ENCODE measurements around the gene OGFR.

OGFR gene

DNA sequence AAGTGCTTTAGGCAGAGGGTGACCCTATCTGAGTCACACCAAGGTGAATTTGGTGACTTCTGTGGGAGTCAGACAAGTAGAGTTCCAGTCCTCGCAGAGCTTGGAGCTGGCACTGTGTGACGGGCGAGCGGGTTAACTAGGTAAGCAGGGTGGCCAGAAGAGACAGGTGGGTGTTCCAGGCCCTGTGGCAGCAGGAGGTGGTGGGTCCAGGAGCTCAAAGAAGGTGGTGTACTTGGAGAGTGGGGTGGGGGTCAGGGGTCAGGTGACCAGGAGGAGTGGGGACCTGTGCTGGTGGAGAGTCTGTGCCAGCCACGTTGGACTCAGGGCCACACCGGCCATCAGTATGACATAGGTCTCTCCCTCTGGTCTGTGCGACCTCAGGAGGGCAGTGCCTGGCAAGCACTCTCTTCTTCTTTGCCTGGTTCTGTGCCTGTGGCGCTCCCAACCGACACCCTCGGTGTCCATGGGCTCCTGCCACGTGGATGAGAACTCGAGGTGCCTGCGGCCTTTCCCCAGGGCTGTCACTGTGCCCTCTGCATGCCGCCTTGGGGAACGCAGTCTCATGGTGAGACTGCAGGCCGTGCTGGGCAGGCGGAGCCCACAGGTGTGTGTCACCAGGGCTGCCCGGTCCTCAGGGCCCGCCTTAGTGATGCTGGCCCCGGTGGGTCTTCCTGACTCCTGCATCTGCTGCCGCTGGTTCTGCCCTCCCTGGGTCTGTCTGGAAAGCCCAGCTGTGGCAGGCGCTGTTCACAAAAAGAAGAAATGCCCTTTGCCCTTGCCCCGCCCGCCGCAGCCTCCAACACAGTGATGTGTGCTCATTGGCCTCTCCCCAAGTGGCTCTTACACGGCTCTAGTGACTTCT lies 6.7 kb upstream of the OGFR start:
- no peak overlapping the region for H2AFZ ChIP-seq (ENCODE audit: low read depth)
- no peaks in the 10 kb centered on the region for H3K79me2 ChIP-seq (ENCODE audit: insufficient read depth, low read depth)
- H4K20me1 ChIP-seq (ENCODE audit: insufficient read depth), result no peaks in the 10 kb centered on the region
- no peak overlapping the region for H3K27ac ChIP-seq
- H3K4me3 ChIP-seq (IDR thresholded peaks at IDR 0.05; ENCODE audit: insufficient read depth, low read depth, low read length), result no peak overlapping the region
- no peak overlapping the region; the same call in 1 of the 2 replicates for H3K4me2 ChIP-seq
- peaks cover 7% of the 10 kb centered on the region; the same call in 1 of the 2 replicates for H3K36me3 ChIP-seq (ENCODE audit: insufficient read depth)
- H3K4me1 ChIP-seq (ENCODE audit: low read depth, poor library complexity, severe bottlenecking), result peaks cover 22% of the 10 kb centered on the region
- no peak overlapping the region for H3K9ac ChIP-seq
- no peaks in the 10 kb centered on the region for H3K27me3 ChIP-seq (ENCODE audit: insufficient read depth, low read depth)
- TF ChIP-seq, protein P1, sequence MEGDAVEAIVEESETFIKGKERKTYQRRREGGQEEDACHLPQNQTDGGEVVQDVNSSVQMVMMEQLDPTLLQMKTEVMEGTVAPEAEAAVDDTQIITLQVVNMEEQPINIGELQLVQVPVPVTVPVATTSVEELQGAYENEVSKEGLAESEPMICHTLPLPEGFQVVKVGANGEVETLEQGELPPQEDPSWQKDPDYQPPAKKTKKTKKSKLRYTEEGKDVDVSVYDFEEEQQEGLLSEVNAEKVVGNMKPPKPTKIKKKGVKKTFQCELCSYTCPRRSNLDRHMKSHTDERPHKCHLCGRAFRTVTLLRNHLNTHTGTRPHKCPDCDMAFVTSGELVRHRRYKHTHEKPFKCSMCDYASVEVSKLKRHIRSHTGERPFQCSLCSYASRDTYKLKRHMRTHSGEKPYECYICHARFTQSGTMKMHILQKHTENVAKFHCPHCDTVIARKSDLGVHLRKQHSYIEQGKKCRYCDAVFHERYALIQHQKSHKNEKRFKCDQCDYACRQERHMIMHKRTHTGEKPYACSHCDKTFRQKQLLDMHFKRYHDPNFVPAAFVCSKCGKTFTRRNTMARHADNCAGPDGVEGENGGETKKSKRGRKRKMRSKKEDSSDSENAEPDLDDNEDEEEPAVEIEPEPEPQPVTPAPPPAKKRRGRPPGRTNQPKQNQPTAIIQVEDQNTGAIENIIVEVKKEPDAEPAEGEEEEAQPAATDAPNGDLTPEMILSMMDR (conservative IDR thresholded peaks at IDR 0.05; ENCODE audit: low read depth, low read length), result no peak

DNA sequence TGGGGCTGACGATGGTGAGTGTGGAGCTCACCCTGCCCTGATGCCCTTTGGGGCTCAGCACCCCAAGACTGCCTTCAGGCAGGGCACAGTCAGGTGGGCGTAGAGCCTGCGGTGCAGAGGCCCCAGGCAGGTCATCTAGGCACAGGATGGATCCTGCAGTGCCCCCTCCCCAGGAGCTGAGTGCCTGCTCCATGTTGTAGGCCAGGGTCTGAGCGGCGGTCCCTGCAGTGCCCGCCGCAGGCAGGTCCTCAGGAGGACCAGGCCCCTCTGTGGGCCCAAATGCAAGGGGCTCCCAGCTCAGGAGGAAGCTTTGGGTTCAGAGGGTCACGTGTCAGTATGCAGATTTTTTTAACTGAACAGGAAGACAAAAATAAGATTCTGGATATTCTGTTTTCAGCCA lies 5.6 kb upstream of the OGFR start:
- Histone ChIP-seq H3K36me3 (ENCODE audit: insufficient read depth) (peaks cover 7% of the 10 kb centered on the region; the same call in 1 of the 2 replicates), H3K4me1 (ENCODE audit: low read depth, poor library complexity, severe bottlenecking) (peaks cover 14% of the 10 kb centered on the region), H2AFZ (ENCODE audit: low read depth) (no peak overlapping the region), H3K79me2 (ENCODE audit: insufficient read depth, low read depth) (no peaks in the 10 kb centered on the region), H4K20me1 (ENCODE audit: insufficient read depth) (no peaks in the 10 kb centered on the region), H3K4me2 (no peak overlapping the region), H3K27me3 (ENCODE audit: insufficient read depth, low read depth) (no peaks in the 10 kb centered on the region), H3K27ac (no peak overlapping the region), H3K9ac (no peak overlapping the region), H3K4me3 (IDR thresholded peaks at IDR 0.05; ENCODE audit: insufficient read depth, low read depth, low read length) (no peak overlapping the region)
- TF ChIP-seq, protein P1 (conservative IDR thresholded peaks at IDR 0.05; ENCODE audit: low read depth, low read length), result no peak

DNA sequence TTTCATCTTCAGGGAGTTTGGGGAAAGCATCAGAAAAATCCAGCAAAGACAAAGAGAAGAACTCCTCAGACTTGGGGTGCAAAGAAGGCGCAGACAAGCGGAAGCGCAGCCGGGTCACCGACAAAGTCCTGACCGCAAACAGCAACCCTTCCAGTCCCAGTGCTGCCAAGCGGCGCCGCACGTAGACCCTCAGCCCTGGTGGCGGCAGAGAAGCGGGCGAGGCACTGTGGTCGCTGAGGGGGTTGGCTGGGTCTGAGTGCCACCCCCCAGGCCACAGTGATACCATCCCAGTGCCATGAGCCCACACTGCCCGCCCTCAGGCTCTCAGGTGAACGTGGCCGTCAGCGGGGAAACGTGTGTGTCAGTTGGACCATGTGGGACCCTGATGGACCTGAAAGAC lies 5.2 kb upstream of the OGFR start:
- H3K4me3 ChIP-seq (IDR thresholded peaks at IDR 0.05; ENCODE audit: insufficient read depth, low read depth, low read length), result no peak overlapping the region
- no peaks in the 10 kb centered on the region for H4K20me1 ChIP-seq (ENCODE audit: insufficient read depth)
- no peaks in the 10 kb centered on the region for H3K79me2 ChIP-seq (ENCODE audit: insufficient read depth, low read depth)
- TF ChIP-seq, protein P1 (conservative IDR thresholded peaks at IDR 0.05; ENCODE audit: low read depth, low read length), result no peak
- no peaks in the 10 kb centered on the region for H3K27me3 ChIP-seq (ENCODE audit: insufficient read depth, low read depth)
- peaks cover 7% of the 10 kb centered on the region; the same call in 1 of the 2 replicates for H3K36me3 ChIP-seq (ENCODE audit: insufficient read depth)
- no peak overlapping the region for H2AFZ ChIP-seq (ENCODE audit: low read depth)
- peaks cover 16% of the 10 kb centered on the region for H3K4me1 ChIP-seq (ENCODE audit: low read depth, poor library complexity, severe bottlenecking)
- H3K4me2 ChIP-seq, result no peak overlapping the region
- H3K9ac ChIP-seq, result no peak overlapping the region
- no peak overlapping the region for H3K27ac ChIP-seq

DNA sequence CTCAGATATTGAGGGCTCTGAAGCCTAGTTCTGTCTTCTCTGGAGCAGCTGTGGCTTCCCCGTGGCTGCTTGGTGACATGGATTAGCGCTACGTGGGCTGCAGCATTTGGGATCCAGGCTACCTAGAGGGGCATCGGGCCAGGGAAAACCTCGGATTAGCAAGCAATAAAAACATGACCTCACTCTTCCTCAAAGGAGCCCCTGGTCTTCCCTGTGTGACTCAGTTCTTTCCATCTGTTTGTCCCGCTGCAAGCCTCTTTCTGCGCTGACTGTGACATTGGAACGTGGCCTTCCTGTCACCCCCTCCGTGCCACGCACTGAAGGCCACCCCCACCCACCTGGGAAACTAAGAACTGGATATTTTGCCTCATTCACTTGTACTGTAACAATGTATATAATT lies 4.8 kb upstream of the OGFR start:
- H3K9ac ChIP-seq, result no peak overlapping the region
- no peak overlapping the region for H3K4me2 ChIP-seq
- peaks cover 12% of the 10 kb centered on the region for H3K4me1 ChIP-seq (ENCODE audit: low read depth, poor library complexity, severe bottlenecking)
- H3K27ac ChIP-seq, result no peak overlapping the region
- no peak overlapping the region for H2AFZ ChIP-seq (ENCODE audit: low read depth)
- no peaks in the 10 kb centered on the region for H4K20me1 ChIP-seq (ENCODE audit: insufficient read depth)
- no peaks in the 10 kb centered on the region for H3K79me2 ChIP-seq (ENCODE audit: insufficient read depth, low read depth)
- H3K27me3 ChIP-seq (ENCODE audit: insufficient read depth, low read depth), result no peaks in the 10 kb centered on the region
- peaks cover 7% of the 10 kb centered on the region; the same call in 1 of the 2 replicates for H3K36me3 ChIP-seq (ENCODE audit: insufficient read depth)
- TF ChIP-seq, protein P1 (conservative IDR thresholded peaks at IDR 0.05; ENCODE audit: low read depth, low read length), result no peak
- H3K4me3 ChIP-seq (IDR thresholded peaks at IDR 0.05; ENCODE audit: insufficient read depth, low read depth, low read length), result no peak overlapping the region

All from KMS-11 (cell line).